Colonic mucosa (tissue), 4 donors: ENCODE results near the gene CALHM4. TPM values are rescaled to one million over a fixed set of nuclear protein-coding genes. Genes with fewer than 3 reads are reported as not detected.

Experiments
- DNase-seq: peaks from one replicate; pipeline ENCODE4 v3.0.0-alpha.2; 2020
- H3K27ac ChIP-seq: fragments of 200-600 bp; one replicate; pipeline ENCODE4 v1.8.0; 2021
- H3K27me3 ChIP-seq: fragments of 200-600 bp; one replicate; pipeline ENCODE4 v1.8.0; 2021
- H3K36me3 ChIP-seq: fragments of 200-600 bp; one replicate; pipeline ENCODE4 v1.8.0; 2021
- H3K4me1 ChIP-seq: fragments of 200-600 bp; one replicate; pipeline ENCODE4 v1.8.0; 2021; ENCODE audit warnings: mild to moderate bottlenecking
- H3K4me3 ChIP-seq: fragments of 200-600 bp; one replicate; pipeline ENCODE4 v1.8.0; 2021
- H3K9ac ChIP-seq, 2 donors: one replicate each; pipeline ENCODE4 v1.7.0; 2013; ENCODE audit warnings: control low read depth in 2 of 2, low read depth in 2 of 2, low read length in 2 of 2
- H3K9me3 ChIP-seq: fragments of 200-600 bp; one replicate; pipeline ENCODE4 v1.8.0; 2021
- intact Hi-C: fragments of 100-400 bp; cut with DNase I; formaldehyde crosslinking; loops from one replicate; pipeline ENCODE4 v1.14.1; 2022
- total RNA-seq, 2 donors: library from RNA; stranded (reverse); fragmentation: NEBNext Ultra II Directional in 1 of 2; extraction: Animal tissue kit (Norgen Biotek cat#: 25700) in 1 of 2; gene quantifications; one replicate each; pipeline ENCODE4 v1.2.1, GENCODE V29; 2021
- TF ChIP-seq, protein P1 (sequence below): fragments of 200-600 bp; IDR thresholded peaks from one replicate; pipeline ENCODE4 v1.8.0; 2022; ENCODE audit warnings: antibody characterized with exemption, mild to moderate bottlenecking
- donor health status: healthy.
- donor health status: DM: no; HTN: no; CAD: no.
- donor health status: DM: no; HTN: no; CAD: no.

CALHM4 gene, protein sequence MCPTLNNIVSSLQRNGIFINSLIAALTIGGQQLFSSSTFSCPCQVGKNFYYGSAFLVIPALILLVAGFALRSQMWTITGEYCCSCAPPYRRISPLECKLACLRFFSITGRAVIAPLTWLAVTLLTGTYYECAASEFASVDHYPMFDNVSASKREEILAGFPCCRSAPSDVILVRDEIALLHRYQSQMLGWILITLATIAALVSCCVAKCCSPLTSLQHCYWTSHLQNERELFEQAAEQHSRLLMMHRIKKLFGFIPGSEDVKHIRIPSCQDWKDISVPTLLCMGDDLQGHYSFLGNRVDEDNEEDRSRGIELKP
- not detected for total RNA-seq

GRCh38 chr6:116553451-116553850 lies at the start of gene CALHM4:
CALHM4 (plus strand) TSS chr6:116553751; CDS start chr6:116553794, 43 bp downstream.
- DNase-seq = no peak
- no peaks in the 10 kb centered on the region for H3K4me1 ChIP-seq
- no peak within 1 kb of the TSS for H3K9ac ChIP-seq
- H3K36me3 ChIP-seq = no peaks in the 10 kb centered on the region
- no peaks in the 10 kb centered on the region for H3K9me3 ChIP-seq
- H3K27me3 ChIP-seq = no peaks in the 10 kb centered on the region
- no peak within 1 kb of the TSS for H3K4me3 ChIP-seq
- TF ChIP-seq, protein P1, sequence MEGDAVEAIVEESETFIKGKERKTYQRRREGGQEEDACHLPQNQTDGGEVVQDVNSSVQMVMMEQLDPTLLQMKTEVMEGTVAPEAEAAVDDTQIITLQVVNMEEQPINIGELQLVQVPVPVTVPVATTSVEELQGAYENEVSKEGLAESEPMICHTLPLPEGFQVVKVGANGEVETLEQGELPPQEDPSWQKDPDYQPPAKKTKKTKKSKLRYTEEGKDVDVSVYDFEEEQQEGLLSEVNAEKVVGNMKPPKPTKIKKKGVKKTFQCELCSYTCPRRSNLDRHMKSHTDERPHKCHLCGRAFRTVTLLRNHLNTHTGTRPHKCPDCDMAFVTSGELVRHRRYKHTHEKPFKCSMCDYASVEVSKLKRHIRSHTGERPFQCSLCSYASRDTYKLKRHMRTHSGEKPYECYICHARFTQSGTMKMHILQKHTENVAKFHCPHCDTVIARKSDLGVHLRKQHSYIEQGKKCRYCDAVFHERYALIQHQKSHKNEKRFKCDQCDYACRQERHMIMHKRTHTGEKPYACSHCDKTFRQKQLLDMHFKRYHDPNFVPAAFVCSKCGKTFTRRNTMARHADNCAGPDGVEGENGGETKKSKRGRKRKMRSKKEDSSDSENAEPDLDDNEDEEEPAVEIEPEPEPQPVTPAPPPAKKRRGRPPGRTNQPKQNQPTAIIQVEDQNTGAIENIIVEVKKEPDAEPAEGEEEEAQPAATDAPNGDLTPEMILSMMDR = no peak
- H3K27ac ChIP-seq = no peak within 1 kb of the TSS
- intact Hi-C loops = no loop called here

GRCh38 chr6:116507324-116507723 lies 46.2 kb upstream of the CALHM4 start:
- no peak overlapping the region for H3K9ac ChIP-seq
- intact Hi-C loops = no loop called here
- no peaks in the 10 kb centered on the region for H3K36me3 ChIP-seq
- no peak for DNase-seq
- no peaks in the 10 kb centered on the region for H3K4me1 ChIP-seq
- no peaks in the 10 kb centered on the region for H3K27me3 ChIP-seq
- TF ChIP-seq, protein P1 = no peak
- H3K4me3 ChIP-seq = no peak overlapping the region
- no peak overlapping the region for H3K27ac ChIP-seq
- no peaks in the 10 kb centered on the region for H3K9me3 ChIP-seq

DNA sequence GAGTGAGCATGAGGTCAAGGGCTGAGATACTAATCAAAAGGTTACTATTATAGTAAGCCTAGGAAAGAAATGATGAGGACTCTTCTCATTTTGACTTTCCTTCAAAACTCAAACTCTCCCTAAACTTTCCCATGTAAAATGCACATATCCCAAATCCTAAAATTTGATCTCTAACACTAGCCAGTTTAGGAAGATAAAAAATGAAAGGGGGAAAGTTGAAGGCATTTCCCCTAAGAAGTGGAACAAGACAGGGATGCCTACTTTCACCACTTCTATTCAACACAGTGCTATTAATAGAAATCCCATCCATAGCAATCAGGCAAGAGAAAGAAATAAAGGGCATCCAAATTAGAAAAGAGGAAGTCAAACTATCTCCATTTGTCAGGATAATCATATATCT lies 45.0 kb upstream of the CALHM4 start:
- DNase-seq = no peak
- H3K36me3 ChIP-seq = no peaks in the 10 kb centered on the region
- intact Hi-C loops = no loop called here
- no peaks in the 10 kb centered on the region for H3K4me1 ChIP-seq
- no peaks in the 10 kb centered on the region for H3K9me3 ChIP-seq
- no peak overlapping the region for H3K4me3 ChIP-seq
- no peaks in the 10 kb centered on the region for H3K27me3 ChIP-seq
- TF ChIP-seq, protein P1 = no peak
- no peak overlapping the region for H3K9ac ChIP-seq
- H3K27ac ChIP-seq = no peak overlapping the region

DNA sequence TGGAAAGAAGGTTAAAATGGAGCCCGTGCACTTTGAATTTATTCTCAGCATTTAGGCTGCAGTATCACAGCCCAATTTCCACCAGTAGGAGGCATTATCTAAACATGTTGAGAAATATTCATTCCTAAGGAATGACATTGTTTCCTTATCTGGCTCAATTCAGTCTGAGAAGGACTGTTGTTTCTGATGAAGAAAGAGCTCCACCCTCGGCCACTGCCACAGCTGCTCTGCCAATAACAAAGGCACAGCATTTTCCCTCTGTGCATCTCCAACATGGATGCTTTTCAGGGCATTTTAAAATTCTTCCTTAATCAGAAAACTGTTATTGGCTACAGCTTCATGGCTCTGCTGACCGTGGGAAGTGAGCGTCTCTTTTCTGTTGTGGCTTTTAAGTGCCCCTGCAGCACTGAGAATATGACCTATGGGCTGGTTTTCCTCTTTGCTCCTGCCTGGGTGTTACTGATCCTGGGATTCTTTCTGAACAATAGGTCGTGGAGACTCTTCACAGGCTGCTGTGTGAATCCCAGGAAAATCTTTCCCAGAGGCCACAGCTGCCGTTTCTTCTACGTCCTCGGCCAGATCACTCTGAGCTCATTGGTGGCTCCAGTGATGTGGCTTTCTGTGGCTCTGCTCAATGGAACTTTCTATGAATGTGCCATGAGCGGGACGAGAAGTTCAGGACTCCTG lies 42.0 kb upstream of the CALHM4 start, which contains the start of gene CALHM5:
Gene CALHM5, plus strand, starts transcription at position 216 of the 687 bp plus-strand sequence. Its CDS starts 58 bp downstream, at position 274.
- H3K36me3 ChIP-seq = no peaks in the 10 kb centered on the region
- peak within 1 kb of the TSS; percentile 11 for H3K4me3 ChIP-seq
- peak within 1 kb of the TSS; percentile 58 for H3K27ac ChIP-seq
- H3K9me3 ChIP-seq = no peaks in the 10 kb centered on the region
- peak; percentile 24 for DNase-seq
- TF ChIP-seq, protein P1 = peak; percentile 41
- no peaks in the 10 kb centered on the region for H3K27me3 ChIP-seq
- no peaks in the 10 kb centered on the region for H3K4me1 ChIP-seq
- intact Hi-C loops = no loop called here
- H3K9ac ChIP-seq = peak within 1 kb of the TSS; percentile 43 to 58

GRCh38 chr6:116512111-116512559 lies 41.4 kb upstream of the CALHM4 start:
- TF ChIP-seq, protein P1 = no peak
- intact Hi-C loops = no loop called here
- H3K9ac ChIP-seq = peak overlapping the region; percentile 43 to 58
- H3K4me1 ChIP-seq = no peaks in the 10 kb centered on the region
- no peak for DNase-seq
- H3K4me3 ChIP-seq = peak overlapping the region; percentile 11
- no peaks in the 10 kb centered on the region for H3K9me3 ChIP-seq
- H3K27ac ChIP-seq = peak overlapping the region; percentile 58
- no peaks in the 10 kb centered on the region for H3K36me3 ChIP-seq
- no peaks in the 10 kb centered on the region for H3K27me3 ChIP-seq
